Stimulated activated CD8-positive, alpha-beta memory T cell treated with anti-CD3 and anti-CD28 coated beads, Interleukin-15, amount 100 ng/mL, for 24 hours (primary cell): Measurements from ENCODE around the gene TMEM247.
"Not testable (repeated sequence)": the region's sequence is repeated elsewhere in the genome, so short reads cannot be mapped to it uniquely, and the experiment has no call there.

ENCODE experiments used
- DNase-seq: peaks from one replicate; pipeline ENCODE4 v3.0.0-alpha.2; 2020; ENCODE audit warnings: low read depth

The TMEM247 gene

GRCh38 chr2:46512185-46512584 is 32.8 kb downstream of the TMEM247 start:
- no peak for DNase-seq

- DNase-seq, result no peak
These were observed 35.4 kb downstream of the TMEM247 start for GRCh38 chr2:46514738-46515137.

GRCh38 chr2:46517485-46517884 is 38.1 kb downstream of the TMEM247 start:
- no peak for DNase-seq

- no peak for DNase-seq
These were observed 39.5 kb downstream of the TMEM247 start for GRCh38 chr2:46518861-46519260.

DNA sequence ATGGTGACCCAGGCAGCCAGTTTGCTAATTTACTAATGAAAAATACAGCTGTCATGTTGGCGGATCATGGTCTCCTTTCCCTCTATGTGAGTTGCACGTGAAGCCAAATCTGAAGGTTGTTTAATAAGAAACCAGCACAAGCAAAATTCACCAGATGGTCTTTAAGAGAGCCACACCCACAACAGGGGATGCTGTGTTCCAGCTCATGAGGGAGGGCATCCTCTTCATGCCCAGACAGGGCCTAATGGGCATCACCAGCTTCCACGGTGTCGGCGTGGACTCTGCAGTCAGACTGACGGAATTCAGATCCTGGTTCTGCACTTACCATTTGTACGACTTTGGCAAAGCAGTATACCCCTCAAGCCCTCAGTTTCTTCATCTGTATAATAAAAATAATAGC is 39.9 kb downstream of the TMEM247 start:
- DNase-seq, result no peak

DNA sequence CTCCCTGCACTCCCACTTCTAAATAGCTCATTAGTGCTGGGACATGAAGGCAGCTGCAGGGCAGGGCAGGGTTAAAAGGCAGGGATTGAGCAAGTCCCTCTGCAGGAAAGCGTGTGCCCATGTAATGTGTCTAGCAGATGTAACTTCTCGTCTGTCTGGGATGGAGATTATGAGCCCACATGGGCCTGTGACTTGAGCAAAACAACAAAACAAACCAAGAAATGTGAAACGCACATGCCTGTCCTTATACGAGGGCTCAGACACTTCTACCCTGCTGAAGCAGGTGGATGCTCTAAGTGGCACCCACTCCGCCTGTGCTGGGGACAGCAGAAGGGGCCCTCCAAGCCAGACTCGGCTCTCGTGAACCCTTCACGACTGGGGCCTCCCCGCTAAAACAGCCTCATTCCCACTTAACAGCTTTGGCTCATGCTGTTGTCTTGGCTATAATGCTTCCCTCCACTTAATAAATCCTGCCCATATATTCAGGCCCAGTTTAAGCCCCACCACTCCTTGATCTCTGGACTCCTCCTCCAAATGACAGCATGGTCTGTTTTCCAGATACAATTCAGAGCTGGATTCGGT is 40.9 kb downstream of the TMEM247 start:
- no peak for DNase-seq

DNA sequence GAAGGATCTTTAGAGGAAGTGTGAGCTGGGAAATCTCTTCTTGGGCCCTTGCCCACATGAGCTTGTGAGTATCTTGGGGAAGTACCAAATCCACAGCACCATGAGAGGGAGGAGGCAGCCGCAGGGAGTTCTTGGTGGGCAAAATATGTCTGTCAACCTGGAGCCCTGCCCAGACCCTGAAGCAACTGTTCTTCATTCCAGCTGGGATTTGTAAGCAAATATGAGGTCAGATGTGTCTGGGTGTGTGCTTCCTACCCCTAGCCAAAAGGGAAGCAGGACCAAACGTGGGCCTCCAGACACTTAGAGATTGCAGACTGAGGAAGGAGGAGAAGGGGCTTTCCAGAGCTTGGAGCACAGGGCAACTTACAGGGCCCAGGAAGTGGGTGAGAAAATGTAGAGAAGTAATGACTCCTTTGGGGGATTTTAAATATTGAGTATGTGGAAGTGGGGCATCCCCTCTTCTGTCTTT is 41.9 kb downstream of the TMEM247 start:
- no peak for DNase-seq

GRCh38 chr2:46522385-46522784 is 43.0 kb downstream of the TMEM247 start:
- not testable (repeated sequence) for DNase-seq

DNA sequence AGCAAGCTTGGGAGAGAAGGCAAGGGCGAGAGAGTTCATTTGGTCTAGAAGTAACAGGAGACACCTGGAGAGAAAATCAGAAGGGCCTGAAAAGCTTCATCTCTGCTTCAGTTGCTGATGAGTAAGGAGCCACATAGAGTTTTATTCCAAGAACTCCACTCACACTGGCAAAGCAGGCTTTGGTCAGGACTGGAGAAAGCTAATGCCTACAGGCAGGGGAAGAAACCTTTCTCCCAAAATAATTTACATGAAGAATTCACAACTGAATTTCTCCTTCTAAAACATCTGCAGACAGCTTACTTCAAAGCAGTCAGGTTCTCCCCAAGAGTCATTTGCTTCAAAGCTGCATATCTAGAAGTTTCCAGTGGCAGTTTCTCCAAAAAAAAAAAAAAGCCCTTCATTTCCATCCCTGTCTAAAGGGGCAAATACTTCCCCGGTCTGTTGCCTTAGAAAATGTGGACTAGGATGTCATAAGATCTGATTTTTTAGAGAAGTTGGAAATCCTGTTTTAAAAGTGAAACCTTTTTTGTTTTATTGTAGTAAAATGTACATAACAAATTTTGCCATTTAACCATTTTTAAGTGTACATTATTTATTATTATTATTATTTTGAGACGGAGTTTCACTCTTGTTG is 46.3 kb downstream of the TMEM247 start:
- DNase-seq, result no peak

DNA sequence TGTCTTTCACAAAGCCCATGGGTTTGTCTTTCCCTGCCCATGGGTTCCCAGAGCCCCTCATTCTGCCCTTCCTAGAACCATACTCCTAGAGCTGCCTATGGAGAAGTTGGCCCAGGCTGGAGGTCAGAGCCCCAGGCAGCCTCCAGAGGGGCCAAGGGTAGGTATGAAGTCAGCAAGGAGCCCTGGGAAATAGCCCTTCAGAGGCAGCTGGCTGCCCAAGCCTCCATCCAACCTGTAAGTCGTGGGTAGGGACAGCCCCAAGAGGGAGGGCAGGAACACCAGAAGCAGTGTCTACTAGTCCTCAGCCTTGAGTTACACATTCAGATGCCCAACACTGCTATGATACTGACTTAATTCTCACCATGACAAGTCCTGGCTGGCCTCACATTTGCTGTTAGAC is 49.5 kb downstream of the TMEM247 start:
- DNase-seq, result no peak

GRCh38 chr2:46530639-46531038 is 51.3 kb downstream of the TMEM247 start:
- no peak for DNase-seq

- DNase-seq, result no peak
These were observed 52.5 kb downstream of the TMEM247 start for GRCh38 chr2:46531863-46532262.
